Measurements from ENCODE around the gene MTMR3. TPM values are rescaled to one million over a fixed set of nuclear protein-coding genes. Genes with fewer than 3 reads are reported as not detected.
A peak's percentile ranks its signal among the peaks of the same experiment; 100 is the strongest.

Gene MTMR3
- total and polyA plus RNA-seq, 2 of the 8 experiments (the other 6 are each of a cell fraction or from before 2014, with no cell fraction given): 16.9 to 18.5 TPM

- H4K5ac ChIP-seq (ENCODE audit: insufficient read length, low read depth, low read length): peak overlapping the region; percentile 56
- H3K56ac ChIP-seq (replicated peaks; ENCODE audit: insufficient read length, low read depth, low read length): no peak overlapping the region
- H3K9me3 ChIP-seq (ENCODE audit: insufficient read depth in 2 of 2, low read depth in 1 of 2, low read length in 1 of 2): no peaks in the 10 kb centered on the region
- H2BK5ac ChIP-seq (ENCODE audit: low read depth, low read length): no peak overlapping the region
- peaks cover 6 to 22% (median 8%) of the 10 kb centered on the region in 4 experiments; a peak in 5 of 7 replicates for H3K4me1 ChIP-seq (replicated peaks in 1 of 4; ENCODE audit: control insufficient read depth in 3 of 4, insufficient read depth in 4 of 4, low read length in 3 of 4)
- H3K27me3 ChIP-seq (replicated peaks in 1 of 4; ENCODE audit: control insufficient read depth in 3 of 4, extremely low read depth in 1 of 4, insufficient read depth in 3 of 4, low read length in 3 of 4): no peaks in the 10 kb centered on the region
- CTCF ChIA-PET (ENCODE audit: partially characterized antibody): interaction anchor here (2.0 kb wide), 1 partner anchor 88 kb away, joined by 6 read pairs; no protein-coding TSS in a partner anchor
- H3K27ac ChIP-seq (ENCODE audit: low read depth, low read length): no peak overlapping the region
- no peak overlapping the region for H3K4ac ChIP-seq (replicated peaks; ENCODE audit: insufficient read length, low read depth, low read length)
- H3K14ac ChIP-seq (ENCODE audit: insufficient read length): no peak overlapping the region
- FAIRE-seq (peak; percentile 36), DNase-seq (ENCODE audit: low read depth in 1 of 2, low spot score in 2 of 2) (no peak)
- 50% methylated on average over 4 of the region's 4 CpGs; no CpG with 5 or more reads in 1 of the 2 experiments for WGBS, 2 experiments (ENCODE audit: extremely low coverage in 1 of 2, insufficient coverage in 1 of 2, insufficient read length in 1 of 2, insufficient replicate concordance in 2 of 2, low coverage in 1 of 2, low lambda C conversion rate in 2 of 2, missing lambda C conversion rate in 1 of 2)
- H3K9ac ChIP-seq (replicated peaks in 1 of 4; ENCODE audit: extremely low read depth in 1 of 4, low read depth in 3 of 4, low read length in 3 of 4): no peak overlapping the region
- TF ChIP-seq KDM5A (IDR thresholded peaks at IDR 0.05; ENCODE audit: low read length) (no peak), POLR2AphosphoS5 (IDR thresholded peaks at IDR 0.05; ENCODE audit: low read depth, low read length) (no peak), SP4 (IDR thresholded peaks at IDR 0.05; ENCODE audit: low read length) (no peak), SIRT6 (IDR thresholded peaks at IDR 0.05; ENCODE audit: low read length) (no peak), EP300 (IDR thresholded peaks at IDR 0.05; ENCODE audit: borderline replicate concordance in 1 of 2, low read depth in 2 of 2, low read length in 2 of 2) (no peak), RXRA (IDR thresholded peaks at IDR 0.05; ENCODE audit: insufficient read depth, low read depth, low read length) (no peak), CEBPB (IDR thresholded peaks at IDR 0.05; ENCODE audit: low read depth, low read length) (peak; percentile 84), RBBP5 (IDR thresholded peaks at IDR 0.05; ENCODE audit: borderline replicate concordance, low read depth, low read length) (no peak)
- peaks cover 0 to 5% of the 10 kb centered on the region in 2 experiments for H4K20me1 ChIP-seq (replicated peaks in 1 of 2; ENCODE audit: control insufficient read depth in 1 of 2, insufficient read depth in 2 of 2, low read length in 2 of 2)
- no peak overlapping the region for H4K91ac ChIP-seq (replicated peaks; ENCODE audit: insufficient read length, low read length)
- H4K8ac ChIP-seq (ENCODE audit: extremely low read depth, insufficient read depth, low read length): no peak overlapping the region
- POLR2A ChIA-PET (ENCODE audit: partially characterized antibody): no interaction called here
- H3K4me2 ChIP-seq (ENCODE audit: insufficient read depth in 1 of 2, low read depth in 2 of 2, low read length in 2 of 2): no peak overlapping the region; a peak in 1 of 4 replicates
- H2AFZ ChIP-seq (ENCODE audit: low read length): no peak overlapping the region
- H3K79me2 ChIP-seq (ENCODE audit: control insufficient read depth in 1 of 2, insufficient read depth in 2 of 2, low read length in 2 of 2): peaks cover 0 to 76% of the 10 kb centered on the region in 2 experiments; a peak in 2 of 4 replicates
- no peak overlapping the region for H2BK12ac ChIP-seq (ENCODE audit: low read depth, low read length)
- peaks cover 3% of the 10 kb centered on the region; the same call in 1 of the 2 replicates for H3K79me1 ChIP-seq (ENCODE audit: low read depth, low read length)
- 0 out of 8 replicates have a peak overlapping the region, but pooled peaks of 1 of the 4 experiments have one; percentile 0 for H3K4me3 ChIP-seq (ENCODE audit: extremely low read depth in 1 of 4, insufficient read depth in 2 of 4, low read depth in 3 of 4, low read length in 4 of 4)
- no peak overlapping the region for H3K18ac ChIP-seq (ENCODE audit: extremely low read depth, low read length)
- H2BK120ac ChIP-seq (replicated peaks; ENCODE audit: low read depth, low read length): no peak overlapping the region
- H2BK20ac ChIP-seq (ENCODE audit: low read length): no peak overlapping the region
- H2AK5ac ChIP-seq (ENCODE audit: low read depth, low read length): no peak overlapping the region
- no peak overlapping the region for H2BK15ac ChIP-seq (ENCODE audit: low read length)
- no peaks in the 10 kb centered on the region for H3K23me2 ChIP-seq (ENCODE audit: low read depth, low read length)
- H3K23ac ChIP-seq (ENCODE audit: insufficient read length): no peak overlapping the region
- H3K36me3 ChIP-seq (ENCODE audit: control insufficient read depth in 2 of 4, insufficient read depth in 4 of 4, low read length in 3 of 4): no peaks in the 10 kb centered on the region
These were observed 34.3 kb downstream of the MTMR3 start for GRCh38 chr22:29917052-29917902.
